Heart right ventricle (tissue), 16 donors: Measurements from ENCODE around the gene ZBTB7A. TPM values are rescaled to one million over a fixed set of nuclear protein-coding genes. Genes with fewer than 3 reads are reported as not detected.

Experiments
- ATAC-seq, 8 donors: fragments of 200-7000 bp; cut with Tn5 transposase; one replicate each; pipeline ENCODE4 v1.9.1; 2020; ENCODE audit warnings: mild to moderate bottlenecking in 8 of 8, moderate library complexity in 8 of 8, moderate number of reproducible peaks in 1 of 8
- DNase-seq, 2 donors: peaks; one replicate each; pipeline ENCODE4 v3.0.0-alpha.2; 2020
- H3K27ac ChIP-seq, 10 donors: fragments of 200-600 bp; sonication (generic) in 2 of 10; one replicate each; pipeline versions ENCODE4 v1.5.0 to v1.8.0; 2020 to 2022; ENCODE audit warnings: mild to moderate bottlenecking in 3 of 10
- H3K27me3 ChIP-seq, 7 donors: fragments of 200-600 bp; one replicate each; pipeline ENCODE4 v1.8.0; 2021 to 2022; ENCODE audit warnings: mild to moderate bottlenecking in 2 of 7
- H3K36me3 ChIP-seq, 9 donors: fragments of 200-600 bp; sonication (generic) in 1 of 9; one replicate each; pipeline versions ENCODE4 v1.5.0 to v1.8.0; 2020 to 2022; ENCODE audit warnings: mild to moderate bottlenecking in 2 of 9
- H3K4me1 ChIP-seq, 9 donors: fragments of 200-600 bp; sonication (generic) in 1 of 9; one replicate each; pipeline versions ENCODE4 v1.5.0 to v1.8.0; 2020 to 2022; ENCODE audit warnings: mild to moderate bottlenecking in 4 of 9
- H3K4me3 ChIP-seq, 10 donors: fragments of 200-600 bp; sonication (generic) in 2 of 10; one replicate each; pipeline versions ENCODE4 v1.5.0 to v1.8.0; 2020 to 2022; ENCODE audit warnings: mild to moderate bottlenecking in 7 of 10, moderate library complexity in 2 of 10
- H3K9me3 ChIP-seq, 11 donors: fragments of 200-600 bp in 10 of 11; sonication (generic) in 2 of 11; one replicate each; pipeline versions ENCODE4 v1.5.0 to v1.8.0; 2013 to 2022; ENCODE audit warnings: mild to moderate bottlenecking in 2 of 11, control low read depth in 1 of 11, moderate library complexity in 1 of 11
- CTCF ChIP-seq, 9 donors: fragments of 200-600 bp; sonication (generic) in 2 of 9; IDR thresholded peaks; one replicate each; pipeline versions ENCODE4 v1.5.0 to v1.8.0; 2021 to 2022; ENCODE audit warnings: antibody characterized with exemption in 9 of 9, mild to moderate bottlenecking in 5 of 9, moderate library complexity in 1 of 9
- WGBS, 2 donors: extraction: QIAGEN DNeasy Blood & Tissue Kit; methylation state at CpG; one replicate each; pipeline ENCODE4 v1.1.7; 2013; ENCODE audit warnings: inconsistent platforms in 1 of 2; 5-methylcytosine and 5-hydroxymethylcytosine counted together
- intact Hi-C, 10 donors: fragments of 100-400 bp; cut with DNase I; formaldehyde crosslinking; loops; one replicate each; pipeline versions ENCODE4 v1.11.1 to v1.14.2; 2022
- long read RNA-seq, 3 donors: library from polyadenylated mRNA; unstranded; transcript quantifications; one replicate each; pipeline ENCODE4 v2.0.0, GENCODE V29; 2020 to 2021
- polyA plus RNA-seq, 2 donors: library from polyadenylated mRNA; stranded (reverse); fragments of 200-250 nt; gene quantifications; one replicate each; pipeline ENCODE4 v1.2.3, GENCODE V29; 2013
- total RNA-seq, 10 donors: library from RNA; stranded (reverse); fragmentation: NEBNext Ultra II Directional in 3 of 10; extraction: Animal tissue kit (Norgen Biotek cat#: 25700) in 3 of 10; gene quantifications; one replicate each; pipeline versions ENCODE4 v1.2.1 to v1.2.4, GENCODE V29; 2021 to 2023
- donor health status: Arrhythmogenic right ventricular cardiomyopathy.
- donor health status: ischemic (EF 13 %, LVEDD 7.1; RV severe dilation, severe dysfunction).
- donor health status: healthy with polysubstance abuse.
- donor health status: DM: no; HTN: yes; CAD: no.
- donor health status: DM: no; HTN: no; CAD: no.
- donor health status: ischemic (EF 25% LVEDD 6.9; RV normal size, moderate dysfunction).
- donor health status: ischemic (EF 25% LVEDD 5.7; RV mildly dilated, moderate dysfunction).
- donor health status: healthy.
- donor health status: DM: yes; HTN: yes; CAD: no.
- donor health status: Ischemic cardiomyopathy.
- donor health status: ischemic (EF 35%, LVEDD 5.7; RV mildly dilated, moderate dysfunction).
- donor health status: nonischemic (EF 11% LVEDD 7.7; RV severe dilation, severe dysfunction).
- donor health status: DM: yes; HTN: yes; CAD: no.
- donor health status: PGD.
- donor health status: ischemic (EF 29% LVEDD 5.4; RV normal size, mild dysfunction).
- donor health status: nonischemic (EF 23%, LVEDD 6.1; RV moderate dilation, normal function).

The ZBTB7A gene
- total RNA-seq, result 10 to 100 TPM; 20.3 to 40.5 (median 26.3) TPM
- polyA plus RNA-seq, result 10 to 100 TPM in 1 of 2 donors, 1 to 10 TPM in 1; 9.6 to 13.2 TPM
- long read RNA-seq, donor 1, full-length matches to known transcripts, result 64 of 111 reads
- long read RNA-seq, donor 1, partial matches to known transcripts, result 21 of 111 reads
- long read RNA-seq, donor 1, other reads (novel, unspliced or antisense), result 26 of 111 reads
- long read RNA-seq, donor 2, full-length matches to known transcripts, result 50 of 87 reads
- long read RNA-seq, donor 2, partial matches to known transcripts, result 10 of 87 reads
- long read RNA-seq, donor 2, other reads (novel, unspliced or antisense), result 27 of 87 reads
- long read RNA-seq, donor 3, full-length matches to known transcripts, result 1 of 4 reads
- long read RNA-seq, donor 3, partial matches to known transcripts, result 0 of 4 reads
- long read RNA-seq, donor 3, other reads (novel, unspliced or antisense), result 3 of 4 reads

DNA sequence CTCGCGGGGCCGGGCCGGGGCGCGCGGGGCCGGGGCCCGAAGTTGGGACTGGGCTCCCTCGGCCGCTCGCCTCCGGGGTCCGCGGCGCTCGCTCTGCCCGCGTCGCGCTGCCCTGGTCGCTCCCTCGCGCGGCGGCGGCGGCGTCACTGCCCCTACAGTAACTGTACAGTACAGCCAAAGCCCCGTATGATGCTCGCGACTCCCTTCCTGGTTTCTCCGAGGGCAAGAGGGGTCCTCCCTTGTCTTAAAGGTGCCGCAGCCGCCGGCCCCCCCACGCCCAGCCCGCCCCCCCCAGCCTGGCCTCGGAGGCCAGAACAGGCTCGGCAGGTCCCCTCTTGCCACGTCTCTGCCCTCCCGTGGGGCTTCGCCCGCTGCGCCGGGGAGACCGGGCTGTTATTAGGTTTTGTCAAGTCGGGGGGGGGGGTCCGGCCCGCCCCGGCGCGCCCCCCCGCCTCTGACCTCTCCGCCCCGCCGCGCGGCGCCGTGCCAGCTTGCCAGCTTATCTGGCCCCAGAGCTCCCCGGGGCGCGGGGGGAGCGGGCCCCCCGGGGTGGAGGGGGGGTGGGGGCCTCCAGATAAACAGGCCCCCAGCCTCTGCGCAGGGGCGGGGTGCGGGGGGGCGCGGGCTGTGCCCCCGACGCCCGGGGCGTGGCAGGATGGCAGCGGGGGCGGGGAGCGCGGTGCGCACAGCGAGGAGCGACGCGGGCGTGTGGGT, at the start of gene ZBTB7A:
Gene ZBTB7A, minus strand, starts transcription at position 218 of the 714 bp plus-strand sequence. CDS start 11,667 bp downstream, outside the sequence.
- intact Hi-C loops, result loop anchor here in 2 of 10 donors (5.0 to 10.0 kb wide), 2 partner anchors 60 to 62 kb away; partner anchors contain the start of gene PIAS4 (in 2 of the 2)
- ATAC-seq, result peak; percentile 41 to 56 (median 49)
- peak; percentile 84 to 91 for DNase-seq
- peak within 1 kb of the TSS; percentile 79 to 99 (median 96) for H3K4me3 ChIP-seq
- TF ChIP-seq CTCF (IDR thresholded peaks at IDR 0.05), result no peak
- H3K9me3 ChIP-seq, result no peaks in the 10 kb centered on the region
- H3K36me3 ChIP-seq, result peaks cover 0 to 18% (median 0%) of the 10 kb centered on the region in 9 donors
- WGBS, 2 donors, result 0 to 1% methylated on average over 44 to 85 of the region's 85 CpGs
- H3K4me1 ChIP-seq, result peaks cover 21 to 50% (median 40%) of the 10 kb centered on the region in 9 donors
- no peaks in the 10 kb centered on the region for H3K27me3 ChIP-seq
- peak within 1 kb of the TSS; percentile 98 to 100 (median 99) for H3K27ac ChIP-seq

DNA sequence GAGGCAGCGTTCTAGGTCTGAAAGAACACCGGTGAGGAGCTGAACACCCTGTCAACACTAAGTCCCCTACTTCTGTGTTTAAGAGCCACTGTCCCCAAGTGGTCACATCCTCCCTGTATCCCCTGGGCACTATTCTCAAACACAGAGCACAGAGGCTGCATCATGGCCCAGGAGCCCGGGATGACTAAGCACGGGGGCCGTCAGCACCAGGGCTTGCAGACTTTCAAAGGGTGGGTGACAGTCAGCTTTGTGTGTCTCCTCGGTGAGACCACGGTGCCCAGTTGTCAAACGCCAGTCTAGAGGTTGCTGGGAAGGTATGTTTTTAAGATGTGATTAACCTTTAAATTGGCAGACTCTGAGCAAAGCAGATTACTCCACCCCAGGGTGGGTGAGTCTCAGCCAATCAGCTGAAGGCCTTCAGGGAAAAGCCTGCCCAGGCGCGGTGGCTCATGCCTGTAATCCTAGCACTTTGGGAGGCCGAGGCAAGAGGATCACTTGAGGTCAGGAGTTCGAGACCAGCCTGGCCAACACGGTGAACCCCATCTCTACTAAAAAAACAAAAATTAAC, 49.2 kb upstream of the ZBTB7A start:
- intact Hi-C loops, result loop anchor here in 2 of 10 donors (5.0 to 10.0 kb wide), 2 partner anchors 44 to 121 kb away; no protein-coding TSS in a partner anchor
- H3K27ac ChIP-seq, result peak overlapping the region in 8 of 10 donors; percentile 19 to 75 (median 44)
- H3K27me3 ChIP-seq, result no peaks in the 10 kb centered on the region
- no peak for DNase-seq
- H3K4me1 ChIP-seq, result peaks cover 6 to 46% (median 32%) of the 10 kb centered on the region in 9 donors
- peaks cover 0 to 96% (median 19%) of the 10 kb centered on the region in 9 donors for H3K36me3 ChIP-seq
- H3K9me3 ChIP-seq, result no peaks in the 10 kb centered on the region
- peak in 2 of 8 donors; percentile 3 to 6 for ATAC-seq
- WGBS, 2 donors, result 76 to 80% methylated on average over 13 of the region's 13 CpGs
- TF ChIP-seq CTCF (IDR thresholded peaks at IDR 0.05), result no peak
- H3K4me3 ChIP-seq, result no peak overlapping the region

DNA sequence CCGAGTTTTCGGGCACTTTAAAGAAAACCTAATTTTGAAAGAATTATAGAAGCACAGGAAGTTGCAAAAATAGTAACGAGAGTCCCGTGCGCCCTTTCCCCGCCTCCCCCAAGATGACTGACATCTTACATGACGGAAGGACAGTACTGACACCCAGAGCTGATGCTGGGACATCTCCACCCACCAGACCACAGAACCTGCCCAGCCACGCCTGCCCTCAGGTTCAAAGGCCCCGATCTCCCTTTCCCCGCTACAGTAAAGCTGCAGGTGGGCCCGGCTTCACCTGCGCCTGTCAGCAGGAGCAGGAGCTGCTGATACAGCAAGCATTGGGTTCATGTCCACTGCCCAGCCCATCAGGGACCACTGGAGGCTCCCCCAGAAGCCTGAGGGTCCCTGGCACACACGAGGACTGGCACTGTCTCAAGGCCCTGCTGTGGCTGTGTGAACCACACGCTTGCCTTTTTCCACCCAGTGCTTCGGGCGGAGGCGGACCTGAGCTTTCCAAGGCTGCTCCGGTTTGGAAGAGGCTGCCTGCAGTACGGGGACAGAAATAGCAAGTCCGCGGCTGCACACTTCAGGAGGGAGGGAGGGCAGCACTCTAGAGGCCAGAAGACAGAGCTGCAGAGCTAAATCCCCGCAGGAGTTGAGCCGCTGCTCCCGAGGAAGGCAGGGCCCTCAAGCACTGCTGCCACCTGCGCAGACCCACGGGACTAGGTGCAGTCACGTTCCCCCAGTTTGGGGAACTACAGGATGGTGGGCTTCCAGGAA, 48.5 kb upstream of the ZBTB7A start:
- intact Hi-C loops, result loop anchor here in 2 of 10 donors (5.0 to 10.0 kb wide), 2 partner anchors 43 to 120 kb away; no protein-coding TSS in a partner anchor
- Histone ChIP-seq H3K4me1 (peaks cover 6 to 40% (median 26%) of the 10 kb centered on the region in 9 donors), H3K27me3 (no peaks in the 10 kb centered on the region), H3K9me3 (no peaks in the 10 kb centered on the region), H3K4me3 (peak overlapping the region in 2 of 10 donors; percentile 7 to 23), H3K27ac (peak overlapping the region in 9 of 10 donors; percentile 29 to 75 (median 58)), H3K36me3 (peaks cover 0 to 97% (median 21%) of the 10 kb centered on the region in 9 donors)
- WGBS, 2 donors, result 56 to 59% methylated on average over 27 of the region's 27 CpGs
- TF ChIP-seq CTCF (IDR thresholded peaks at IDR 0.05), result peak in 4 of 9 donors; percentile 11 to 31 (median 22)
- ATAC-seq (peak; percentile 64 to 86 (median 80)), DNase-seq (peak; percentile 48 to 58)
